Suppressor macrophage treated with lipopolysaccharide for 4 hours (primary cell): ENCODE results near the gene AGTR2.
A peak's percentile ranks its signal among the peaks of the same experiment; 100 is the strongest.
"Not testable (repeated sequence)": the region's sequence is repeated elsewhere in the genome, so short reads cannot be mapped to it uniquely, and the experiment has no call there.

Experiments
- DNase-seq: peaks from one replicate; pipeline ENCODE4 v3.0.0-alpha.2; 2020

The AGTR2 gene, protein sequence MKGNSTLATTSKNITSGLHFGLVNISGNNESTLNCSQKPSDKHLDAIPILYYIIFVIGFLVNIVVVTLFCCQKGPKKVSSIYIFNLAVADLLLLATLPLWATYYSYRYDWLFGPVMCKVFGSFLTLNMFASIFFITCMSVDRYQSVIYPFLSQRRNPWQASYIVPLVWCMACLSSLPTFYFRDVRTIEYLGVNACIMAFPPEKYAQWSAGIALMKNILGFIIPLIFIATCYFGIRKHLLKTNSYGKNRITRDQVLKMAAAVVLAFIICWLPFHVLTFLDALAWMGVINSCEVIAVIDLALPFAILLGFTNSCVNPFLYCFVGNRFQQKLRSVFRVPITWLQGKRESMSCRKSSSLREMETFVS

DNA sequence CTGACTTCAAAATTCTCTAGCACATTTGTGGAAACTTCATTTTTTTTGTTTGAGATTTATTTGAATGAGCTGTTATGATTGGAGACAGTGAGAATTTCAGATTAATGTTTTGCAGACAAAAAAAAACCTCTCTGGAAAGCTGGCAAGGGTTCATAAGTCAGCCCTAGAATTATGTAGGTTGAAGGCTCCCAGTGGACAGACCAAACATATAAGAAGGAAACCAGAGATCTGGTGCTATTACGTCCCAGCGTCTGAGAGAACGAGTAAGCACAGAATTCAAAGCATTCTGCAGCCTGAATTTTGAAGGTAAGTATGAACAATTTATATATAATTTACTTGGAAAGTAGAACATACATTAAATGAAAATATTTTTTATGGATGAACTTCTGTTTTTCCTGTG, at the start of gene AGTR2:
TSS of gene AGTR2 (plus strand) at position 234 of the 400 bp plus-strand sequence. CDS start 1,537 bp downstream, outside the sequence.
- DNase-seq, result no peak

DNA sequence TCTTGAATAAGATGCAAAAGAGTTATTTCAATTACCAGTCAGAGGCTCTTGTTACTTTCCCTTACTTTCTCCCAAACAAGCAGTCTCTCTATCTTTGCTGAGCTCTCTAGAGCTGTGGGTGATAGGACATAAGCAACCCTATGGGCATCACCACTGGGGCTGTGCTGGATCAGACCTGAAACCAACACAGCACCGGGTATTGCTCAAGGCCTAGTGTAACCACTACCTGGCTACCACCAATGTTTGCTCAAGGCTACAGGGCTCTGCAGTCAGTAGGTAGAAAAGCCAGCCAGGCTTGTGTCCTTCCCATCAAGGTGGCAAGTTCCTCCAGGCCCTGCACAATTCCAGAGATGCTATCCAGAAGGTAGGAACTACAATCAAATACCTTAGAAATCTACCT, 35.3 kb upstream of the AGTR2 start:
- DNase-seq, result no peak

DNA sequence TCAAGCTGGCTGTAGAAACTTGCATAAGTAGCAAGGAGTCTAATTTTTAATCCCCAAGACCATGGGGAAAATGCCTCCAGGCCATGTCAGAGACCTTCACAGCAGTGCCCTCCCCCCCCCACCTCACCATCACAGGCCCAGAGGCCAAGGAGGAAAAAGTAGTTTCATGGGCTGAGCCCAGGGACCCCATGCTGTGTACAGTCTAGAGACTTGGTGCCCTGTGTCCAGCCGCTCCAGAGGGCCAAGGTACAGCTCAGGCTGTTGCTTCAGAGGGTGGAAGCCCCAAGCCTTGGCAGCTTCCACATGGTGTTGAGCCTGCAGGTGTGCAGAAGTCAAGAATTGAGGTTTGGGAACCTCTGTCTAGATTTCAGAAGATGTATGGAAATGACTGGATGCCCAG, 29.3 kb upstream of the AGTR2 start:
- DNase-seq, result not testable (repeated sequence)

DNA sequence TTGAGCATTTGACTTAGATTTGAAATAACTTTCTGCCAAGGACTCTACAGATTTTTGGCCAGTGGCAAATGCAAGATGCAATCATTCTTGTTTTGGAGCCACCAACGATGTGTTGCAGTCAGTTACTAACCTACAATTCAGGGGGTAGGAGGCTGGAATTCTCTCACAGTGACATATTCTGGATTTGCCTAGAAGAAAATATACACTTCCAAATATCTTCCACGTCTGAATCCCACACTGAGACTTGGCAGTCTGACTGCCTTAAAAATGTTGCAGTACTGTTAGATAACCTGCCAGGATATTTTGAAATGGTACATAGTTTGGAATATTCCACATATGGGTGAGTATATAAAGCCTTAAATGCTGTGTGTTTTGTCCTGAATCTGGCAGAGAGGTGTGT, 27.6 kb upstream of the AGTR2 start:
- no peak for DNase-seq

DNA sequence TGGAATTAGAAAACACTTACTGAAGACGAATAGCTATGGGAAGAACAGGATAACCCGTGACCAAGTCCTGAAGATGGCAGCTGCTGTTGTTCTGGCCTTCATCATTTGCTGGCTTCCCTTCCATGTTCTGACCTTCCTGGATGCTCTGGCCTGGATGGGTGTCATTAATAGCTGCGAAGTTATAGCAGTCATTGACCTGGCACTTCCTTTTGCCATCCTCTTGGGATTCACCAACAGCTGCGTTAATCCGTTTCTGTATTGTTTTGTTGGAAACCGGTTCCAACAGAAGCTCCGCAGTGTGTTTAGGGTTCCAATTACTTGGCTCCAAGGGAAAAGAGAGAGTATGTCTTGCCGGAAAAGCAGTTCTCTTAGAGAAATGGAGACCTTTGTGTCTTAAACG, 2.4 kb downstream of the AGTR2 start:
- no peak for DNase-seq

DNA sequence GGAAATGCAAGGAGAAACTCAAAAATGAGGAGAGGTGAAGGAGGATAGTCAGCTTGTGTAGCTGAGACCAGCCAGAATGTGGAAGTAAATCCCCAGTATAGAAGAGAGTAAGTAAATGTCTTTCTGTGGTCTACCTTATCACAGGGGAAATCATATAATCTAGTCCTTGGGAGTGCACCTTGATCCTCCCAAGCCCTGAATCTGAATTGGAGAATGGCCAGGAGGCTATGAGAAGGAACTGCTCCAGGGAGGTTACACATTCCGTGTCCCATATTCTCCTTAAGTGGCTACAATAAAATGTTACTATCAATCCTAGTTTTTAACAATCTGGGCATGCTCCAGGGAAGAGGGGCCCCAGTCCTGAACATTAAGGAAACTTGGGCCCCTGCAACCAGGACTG, 10.8 kb downstream of the AGTR2 start:
- DNase-seq, result no peak

DNA sequence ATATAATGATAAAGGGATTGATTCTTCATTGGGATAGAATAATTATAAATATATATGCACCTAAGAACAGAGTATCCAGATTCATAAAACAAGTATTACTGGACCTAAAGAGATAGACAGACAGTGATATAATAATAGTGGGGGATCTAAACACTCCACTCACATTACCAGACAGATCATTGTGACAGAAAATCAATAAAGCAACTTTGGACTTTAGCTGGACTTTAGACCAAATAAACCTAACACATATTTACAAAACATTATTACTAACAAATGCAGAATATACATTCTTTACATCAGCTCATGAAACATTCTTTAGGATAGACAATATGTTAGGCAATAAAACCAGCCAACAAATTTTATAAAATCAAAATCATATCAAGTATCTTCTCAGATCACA, 14.6 kb downstream of the AGTR2 start:
- no peak for DNase-seq

DNA sequence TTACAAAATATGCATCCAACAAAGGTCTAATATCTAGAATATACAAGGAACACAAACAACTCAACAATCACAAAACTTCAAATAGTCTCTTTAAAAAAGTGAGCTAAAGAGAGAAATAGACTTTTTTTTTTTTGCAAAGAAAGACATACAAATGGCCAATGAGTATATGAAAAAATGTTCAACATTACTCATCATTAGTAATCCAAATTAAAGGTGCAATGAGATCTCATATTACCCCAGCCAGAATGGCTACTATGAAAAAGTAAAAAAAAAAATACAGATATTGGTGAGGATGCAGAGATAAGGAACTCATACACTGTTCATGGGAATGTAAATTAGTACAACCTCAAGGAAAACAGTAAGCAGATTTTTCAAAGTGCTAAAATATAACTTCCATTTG, 24.1 kb downstream of the AGTR2 start:
- DNase-seq, result no peak

DNA sequence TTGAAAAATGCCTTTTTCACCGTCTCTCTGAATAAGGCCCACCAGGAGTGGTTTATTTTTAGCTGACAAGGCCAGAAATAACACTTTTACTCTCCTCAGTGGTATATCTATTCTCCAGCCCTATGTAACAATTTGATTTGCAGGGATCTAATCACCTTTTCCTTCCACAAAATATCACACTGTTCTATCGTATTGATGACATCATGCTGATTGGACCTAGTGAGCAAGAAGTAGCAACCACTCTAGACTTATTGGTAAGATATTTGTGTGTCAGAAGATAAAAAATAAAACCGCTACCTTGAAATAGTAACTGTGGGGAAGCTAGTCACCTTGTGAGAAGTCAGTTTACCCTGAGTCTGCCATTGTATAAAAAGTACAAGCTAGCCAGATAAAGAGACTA, 27.7 kb downstream of the AGTR2 start:
- no peak for DNase-seq

DNA sequence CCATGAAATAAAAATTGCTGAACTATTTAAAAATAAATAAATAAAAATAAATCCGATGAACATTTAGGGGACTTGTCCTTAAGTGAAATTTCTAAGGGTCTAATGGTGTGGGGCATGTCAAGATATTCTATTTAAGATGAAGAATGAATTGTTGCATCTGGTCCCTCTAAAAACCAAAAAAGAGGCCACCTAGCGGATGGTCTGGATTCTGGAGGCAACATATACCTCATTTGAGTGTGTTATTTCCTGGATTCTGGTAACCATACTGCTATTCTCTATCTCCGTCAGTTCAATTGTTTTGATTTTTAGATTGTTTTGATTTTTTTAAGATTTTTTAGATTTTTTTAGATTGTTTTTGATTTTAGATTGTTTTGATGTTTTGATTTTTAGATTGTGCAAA, 28.3 kb downstream of the AGTR2 start:
- no peak for DNase-seq

DNA sequence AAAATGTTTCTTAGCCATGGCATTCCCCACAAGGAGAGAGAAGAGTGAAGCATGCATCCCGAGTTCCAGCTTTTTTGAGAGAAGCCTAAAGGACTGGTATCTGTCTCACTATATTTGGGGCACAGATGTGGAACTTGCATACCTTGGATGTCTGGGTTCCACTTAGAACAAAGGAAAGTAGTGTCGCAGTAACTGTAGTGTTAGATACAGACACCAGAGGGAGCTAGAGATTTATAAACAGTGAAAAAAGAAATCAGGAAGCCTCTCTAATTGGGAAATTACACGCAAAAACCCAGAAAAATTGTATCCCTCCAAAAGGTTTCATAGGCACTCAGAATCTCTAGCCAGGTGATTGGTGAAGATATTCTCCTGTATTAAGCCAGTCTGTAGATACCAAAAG, 34.4 kb downstream of the AGTR2 start:
- peak; percentile 27 for DNase-seq

DNA sequence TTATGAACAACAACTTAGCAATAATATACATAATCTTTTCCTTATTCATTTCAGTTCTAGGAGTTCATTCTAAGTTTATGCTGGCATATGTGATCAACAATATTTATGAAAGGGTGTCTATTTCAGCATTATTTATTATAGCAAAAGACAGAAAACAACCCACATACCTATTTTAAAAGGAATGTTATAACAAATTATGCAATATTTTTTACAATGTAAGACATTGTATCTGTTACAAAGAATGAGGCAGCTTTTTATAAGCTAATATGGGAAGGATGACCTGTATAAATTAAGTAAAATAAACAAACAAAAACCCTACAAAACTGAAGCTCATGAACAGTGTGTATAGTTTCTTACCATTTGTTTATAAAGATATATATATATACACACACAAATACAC, 42.7 kb downstream of the AGTR2 start:
- DNase-seq, result no peak

DNA sequence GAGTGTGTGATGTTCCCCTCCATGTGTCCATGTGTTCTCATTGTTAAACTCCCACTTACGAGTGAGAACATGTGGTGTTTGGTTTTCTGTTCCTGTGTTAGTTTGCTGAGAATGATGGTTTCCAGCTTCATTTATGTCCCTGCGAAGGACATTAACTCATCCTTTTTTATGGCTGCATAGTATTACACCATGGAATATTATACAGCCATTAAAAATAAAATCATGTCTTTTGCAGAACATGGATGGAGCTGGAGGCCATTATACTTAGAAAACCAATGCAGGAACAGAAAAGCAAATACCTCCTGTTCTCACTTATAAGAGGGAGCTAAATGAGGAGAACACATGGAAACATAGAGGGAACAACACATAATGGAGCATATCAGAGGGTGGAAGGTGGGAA, 46.5 kb downstream of the AGTR2 start:
- not testable (repeated sequence) for DNase-seq
